GM12872 (cell line): ENCODE results near the gene LTO1.

Experiments used
- TF ChIP-seq, protein P1 (sequence below): IDR thresholded peaks from 3 replicates; pipeline ENCODE4 v1.5.1; 2011; ENCODE audit warnings: low read depth, mild to moderate bottlenecking, low read length, moderate library complexity; ENCODE audit not compliant: insufficient read depth

LTO1 gene

DNA sequence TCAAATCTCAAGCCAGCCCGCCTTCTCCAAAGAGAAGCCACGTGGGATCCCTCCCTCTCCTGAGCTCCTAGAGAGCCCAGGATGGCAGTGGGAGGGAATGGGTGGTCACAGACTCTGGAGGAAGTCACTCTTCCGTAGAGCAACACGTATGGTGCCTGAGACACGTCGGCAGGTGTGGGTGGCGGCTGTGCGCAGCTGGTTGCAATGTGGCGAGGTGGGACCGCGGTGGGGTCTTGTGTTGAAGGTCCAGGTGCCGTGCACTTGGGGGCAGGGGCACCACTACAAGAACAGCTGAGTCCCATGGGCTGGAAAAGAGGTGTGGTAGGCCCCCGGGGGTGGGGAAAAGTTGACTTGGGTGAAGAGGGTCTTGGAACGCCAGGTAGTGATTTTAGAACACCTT is 47.6 kb downstream of the LTO1 start:
- TF ChIP-seq, protein P1, sequence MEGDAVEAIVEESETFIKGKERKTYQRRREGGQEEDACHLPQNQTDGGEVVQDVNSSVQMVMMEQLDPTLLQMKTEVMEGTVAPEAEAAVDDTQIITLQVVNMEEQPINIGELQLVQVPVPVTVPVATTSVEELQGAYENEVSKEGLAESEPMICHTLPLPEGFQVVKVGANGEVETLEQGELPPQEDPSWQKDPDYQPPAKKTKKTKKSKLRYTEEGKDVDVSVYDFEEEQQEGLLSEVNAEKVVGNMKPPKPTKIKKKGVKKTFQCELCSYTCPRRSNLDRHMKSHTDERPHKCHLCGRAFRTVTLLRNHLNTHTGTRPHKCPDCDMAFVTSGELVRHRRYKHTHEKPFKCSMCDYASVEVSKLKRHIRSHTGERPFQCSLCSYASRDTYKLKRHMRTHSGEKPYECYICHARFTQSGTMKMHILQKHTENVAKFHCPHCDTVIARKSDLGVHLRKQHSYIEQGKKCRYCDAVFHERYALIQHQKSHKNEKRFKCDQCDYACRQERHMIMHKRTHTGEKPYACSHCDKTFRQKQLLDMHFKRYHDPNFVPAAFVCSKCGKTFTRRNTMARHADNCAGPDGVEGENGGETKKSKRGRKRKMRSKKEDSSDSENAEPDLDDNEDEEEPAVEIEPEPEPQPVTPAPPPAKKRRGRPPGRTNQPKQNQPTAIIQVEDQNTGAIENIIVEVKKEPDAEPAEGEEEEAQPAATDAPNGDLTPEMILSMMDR, result no peak

DNA sequence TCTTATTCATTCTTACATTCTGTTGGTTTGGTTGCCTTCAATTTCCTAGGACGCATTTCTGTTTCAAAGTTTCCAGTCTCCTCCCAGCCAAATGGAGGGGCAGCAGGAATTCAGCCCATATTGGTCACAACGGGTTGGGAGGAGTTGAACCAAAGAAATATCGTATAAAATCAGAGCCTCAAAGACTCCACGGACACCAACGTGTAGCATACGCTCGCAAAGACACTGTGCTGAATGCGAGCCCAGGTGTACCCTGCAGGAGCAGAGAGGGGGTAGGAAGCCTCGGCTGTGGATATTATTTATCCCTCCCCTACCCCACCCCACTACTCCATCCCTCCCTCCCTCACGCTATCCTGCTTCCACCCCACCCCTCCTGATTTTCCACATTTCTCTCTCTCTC is 49.7 kb downstream of the LTO1 start:
- TF ChIP-seq, protein P1, result no peak

DNA sequence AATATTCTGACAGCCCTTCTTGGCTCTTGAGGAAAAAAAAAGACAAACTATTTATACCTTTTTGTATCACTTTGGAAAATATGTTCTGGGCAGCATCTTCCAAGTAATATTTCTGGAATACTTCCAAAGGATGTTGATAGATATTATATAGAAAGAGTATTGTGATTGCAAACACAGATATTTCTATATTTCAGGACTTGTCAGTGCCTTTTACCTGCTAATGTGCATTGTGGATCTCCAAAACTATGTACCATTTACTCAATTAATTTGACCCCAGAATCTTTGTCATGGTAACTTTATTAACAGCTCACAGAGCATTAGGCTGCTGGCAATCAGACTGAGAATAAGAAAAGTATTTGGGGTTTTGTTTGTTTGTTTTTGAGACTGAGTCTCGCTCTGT is 50.9 kb downstream of the LTO1 start:
- TF ChIP-seq, protein P1, result no peak

DNA sequence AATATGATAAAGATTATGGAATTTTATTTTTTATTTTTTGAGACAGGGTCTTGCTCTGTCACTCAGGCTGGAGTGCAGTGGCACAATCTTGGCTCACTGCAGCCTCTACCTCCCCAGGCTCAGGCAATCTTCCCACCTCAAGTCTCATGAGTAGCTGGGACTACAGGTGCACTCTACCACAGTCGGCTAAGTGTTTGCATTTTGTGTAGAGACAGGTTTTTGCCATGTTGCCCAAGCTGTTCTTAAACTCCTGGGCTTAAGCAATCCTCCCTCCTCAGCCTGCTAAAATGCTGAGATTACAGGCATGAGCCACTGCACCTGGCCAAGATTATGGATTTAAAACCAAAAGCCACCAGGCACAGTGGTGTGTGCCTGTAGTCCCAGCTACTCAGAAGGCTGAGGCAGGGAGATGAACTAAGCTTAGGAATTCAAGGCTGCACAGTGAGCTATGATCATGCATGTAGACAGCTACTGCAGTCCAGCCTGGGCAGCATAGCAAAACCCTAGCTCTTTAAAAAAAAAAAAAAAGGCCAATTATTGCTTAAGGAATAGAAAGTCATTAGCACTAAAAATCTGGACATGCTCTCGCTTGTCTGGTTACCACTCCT is 54.4 kb downstream of the LTO1 start:
- TF ChIP-seq, protein P1, result no peak

DNA sequence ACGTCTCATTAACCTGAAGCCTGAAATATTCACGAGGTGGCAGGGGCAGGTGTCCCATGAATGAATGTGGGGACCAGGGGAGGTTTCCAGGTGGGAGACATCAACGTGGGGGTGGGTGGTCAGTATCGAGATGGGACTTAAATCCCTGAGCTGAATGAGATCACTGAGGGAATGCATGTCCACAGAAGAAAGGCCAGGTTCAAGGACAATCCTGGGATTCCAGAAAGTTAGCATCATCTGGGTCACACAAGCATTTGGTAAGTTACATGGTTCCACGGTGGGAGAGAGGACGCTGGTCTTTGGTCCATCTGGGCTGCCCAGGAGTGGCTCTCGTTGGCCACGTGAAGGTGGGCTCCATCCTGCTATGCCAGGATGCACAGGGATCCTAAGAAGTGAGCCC is 56.9 kb downstream of the LTO1 start:
- TF ChIP-seq, protein P1, result no peak

DNA sequence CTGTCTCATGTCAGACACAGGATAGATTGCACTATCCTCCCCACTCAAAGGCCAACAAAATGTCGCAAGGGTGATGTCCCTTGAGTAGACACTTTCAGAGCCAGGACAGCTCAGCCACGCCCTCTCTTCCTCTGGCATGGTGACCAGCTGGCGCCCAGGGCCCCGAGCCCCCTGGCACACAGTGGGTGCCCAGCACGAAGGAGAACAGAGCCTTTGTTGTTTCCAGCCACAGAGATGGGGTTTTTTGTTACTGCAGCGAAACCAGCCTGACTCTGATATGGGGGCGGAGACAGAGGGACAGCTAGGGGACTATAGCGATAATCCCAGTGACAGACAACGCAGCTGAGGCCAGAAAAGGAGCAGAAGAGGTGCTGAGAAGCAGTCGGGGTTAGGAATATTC is 57.5 kb downstream of the LTO1 start:
- TF ChIP-seq, protein P1, result no peak

DNA sequence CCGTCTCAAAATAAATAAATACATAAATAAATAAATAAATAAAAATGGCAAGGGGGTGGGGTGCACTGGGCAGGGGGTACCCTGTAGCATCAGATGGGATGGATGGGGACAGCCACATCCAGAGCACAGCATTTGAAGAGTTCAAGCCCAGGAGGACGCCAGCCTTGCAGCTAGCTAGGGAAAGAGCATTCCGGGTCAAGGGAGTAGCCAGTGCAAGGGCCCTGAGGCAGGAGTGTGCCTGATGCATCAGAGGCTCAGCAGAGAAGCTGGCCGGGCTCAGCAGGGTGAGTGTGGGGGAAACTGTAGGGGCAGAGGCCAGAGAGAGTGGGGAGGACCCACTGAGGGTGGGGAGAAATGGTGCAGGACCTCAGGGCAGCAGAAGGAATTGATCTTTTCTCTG is 57.9 kb downstream of the LTO1 start:
- TF ChIP-seq, protein P1, result no peak
